ENCODE data around the gene CHDH. TPM values are rescaled to one million over a fixed set of nuclear protein-coding genes. Genes with fewer than 3 reads are reported as not detected.

The CHDH gene
- total RNA-seq, 3 donors from 2014 or later (not counting 1 experiment from before 2014, with no cell fraction given), result 0.02 to 1.6 (median 0.09) TPM

DNA sequence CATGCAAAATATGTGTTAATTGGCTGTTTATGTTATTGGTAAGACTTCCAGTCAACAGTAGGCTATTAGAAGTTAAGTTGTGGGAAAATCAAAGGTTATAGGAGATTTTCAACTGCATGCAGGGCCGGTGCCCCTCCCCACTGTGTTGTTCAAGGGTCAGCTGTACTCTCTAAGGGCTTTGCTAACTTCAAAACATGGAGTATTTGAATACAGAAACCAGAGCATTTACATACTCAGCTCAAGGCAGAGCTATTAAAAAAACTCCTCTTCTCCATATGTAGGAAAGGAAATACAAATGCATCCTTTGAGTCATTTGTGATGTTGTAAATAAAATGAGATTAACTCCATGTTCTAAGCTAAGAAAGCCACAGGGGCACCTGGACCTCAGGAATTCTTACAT, 16.9 kb upstream of the CHDH start:
- peaks cover 9 to 17% of the 10 kb centered on the region in 2 donors for H3K4me1 Mint-ChIP-seq
- 100% methylated on average over 1 of the region's 1 CpG for WGBS (ENCODE audit: insufficient coverage)
- H3K4me3 Mint-ChIP-seq, result no peak overlapping the region
- no peaks in the 10 kb centered on the region for H3K9me3 Mint-ChIP-seq
- peaks cover 13% of the 10 kb centered on the region for H3K36me3 Mint-ChIP-seq
- no peak overlapping the region for H3K27ac Mint-ChIP-seq
- Histone ChIP-seq H3K36me3 (ENCODE audit: control insufficient read depth, insufficient read depth, low read length) (peaks cover 29% of the 10 kb centered on the region), H3K4me1 (ENCODE audit: control insufficient read depth, insufficient read depth, low read length) (no peaks in the 10 kb centered on the region), H3K4me3 (ENCODE audit: low read length) (no peak overlapping the region), H3K9me3 (ENCODE audit: control insufficient read depth, insufficient read depth, low read length) (no peaks in the 10 kb centered on the region), H3K27ac (ENCODE audit: low read length) (no peak overlapping the region), H3K27me3 (ENCODE audit: control insufficient read depth, insufficient read depth, low read length) (no peaks in the 10 kb centered on the region)
- DNase-seq (no peak), ATAC-seq (no peak)
- no peak for TF ChIP-seq CTCF (IDR thresholded peaks at IDR 0.05)
- H3K27me3 Mint-ChIP-seq (ENCODE audit: low read depth in 2 of 2), result no peaks in the 10 kb centered on the region
- intact Hi-C loops (cut with micrococcal nuclease), result no loop called here

GRCh38 chr3:53862241-53862640, 16.0 kb upstream of the CHDH start:
- WGBS (ENCODE audit: insufficient coverage), result 94% methylated on average over 3 of the region's 3 CpGs
- no peak overlapping the region for H3K27ac ChIP-seq (ENCODE audit: low read length)
- peaks cover 21% of the 10 kb centered on the region for H3K36me3 ChIP-seq (ENCODE audit: control insufficient read depth, insufficient read depth, low read length)
- no peak for ATAC-seq
- H3K36me3 Mint-ChIP-seq, result peaks cover 8% of the 10 kb centered on the region
- no peaks in the 10 kb centered on the region for H3K27me3 Mint-ChIP-seq (ENCODE audit: low read depth in 2 of 2)
- no peaks in the 10 kb centered on the region for H3K4me1 ChIP-seq (ENCODE audit: control insufficient read depth, insufficient read depth, low read length)
- H3K9me3 ChIP-seq (ENCODE audit: control insufficient read depth, insufficient read depth, low read length), result no peaks in the 10 kb centered on the region
- intact Hi-C loops (cut with micrococcal nuclease), result no loop called here
- peaks cover 5 to 13% of the 10 kb centered on the region in 2 donors for H3K4me1 Mint-ChIP-seq
- no peak overlapping the region for H3K4me3 Mint-ChIP-seq
- H3K4me3 ChIP-seq (ENCODE audit: low read length), result no peak overlapping the region
- no peak overlapping the region for H3K27ac Mint-ChIP-seq
- H3K9me3 Mint-ChIP-seq, result no peaks in the 10 kb centered on the region
- no peaks in the 10 kb centered on the region for H3K27me3 ChIP-seq (ENCODE audit: control insufficient read depth, insufficient read depth, low read length)
- no peak for TF ChIP-seq CTCF (IDR thresholded peaks at IDR 0.05)
- DNase-seq, result no peak

DNA sequence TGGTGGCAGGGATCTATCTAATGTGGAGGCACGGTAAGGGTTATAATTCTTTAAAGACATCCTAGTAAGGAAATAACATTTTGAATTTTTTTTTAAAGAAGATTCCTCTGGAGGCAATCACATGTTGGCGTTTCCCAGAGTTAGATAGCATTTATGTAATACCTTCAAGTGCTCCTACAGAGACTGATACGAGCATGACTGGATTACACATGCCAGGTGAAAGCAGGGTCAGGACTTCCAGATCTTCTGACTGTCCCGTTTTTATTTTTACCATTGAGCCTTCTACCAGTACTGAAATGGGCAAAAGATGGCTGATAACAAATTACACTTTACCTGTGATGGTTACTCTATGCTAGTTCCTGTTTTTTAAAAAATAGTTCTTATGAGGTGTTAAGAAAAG, 14.0 kb upstream of the CHDH start:
- Histone ChIP-seq H3K27me3 (ENCODE audit: control insufficient read depth, insufficient read depth, low read length) (no peaks in the 10 kb centered on the region), H3K27ac (ENCODE audit: low read length) (no peak overlapping the region), H3K36me3 (ENCODE audit: control insufficient read depth, insufficient read depth, low read length) (peaks cover 14% of the 10 kb centered on the region), H3K4me1 (ENCODE audit: control insufficient read depth, insufficient read depth, low read length) (no peaks in the 10 kb centered on the region), H3K4me3 (ENCODE audit: low read length) (no peak overlapping the region), H3K9me3 (ENCODE audit: control insufficient read depth, insufficient read depth, low read length) (no peaks in the 10 kb centered on the region)
- no peak for ATAC-seq
- no peaks in the 10 kb centered on the region for H3K9me3 Mint-ChIP-seq
- no peak overlapping the region for H3K27ac Mint-ChIP-seq
- intact Hi-C loops (cut with micrococcal nuclease), result no loop called here
- no peak for DNase-seq
- H3K36me3 Mint-ChIP-seq, result peaks cover 8% of the 10 kb centered on the region
- no peak for TF ChIP-seq CTCF (IDR thresholded peaks at IDR 0.05)
- H3K4me1 Mint-ChIP-seq, result peaks cover 5 to 18% of the 10 kb centered on the region in 2 donors
- 73% methylated on average over 4 of the region's 4 CpGs for WGBS (ENCODE audit: insufficient coverage)
- no peaks in the 10 kb centered on the region for H3K27me3 Mint-ChIP-seq (ENCODE audit: low read depth in 2 of 2)
- H3K4me3 Mint-ChIP-seq, result no peak overlapping the region

DNA sequence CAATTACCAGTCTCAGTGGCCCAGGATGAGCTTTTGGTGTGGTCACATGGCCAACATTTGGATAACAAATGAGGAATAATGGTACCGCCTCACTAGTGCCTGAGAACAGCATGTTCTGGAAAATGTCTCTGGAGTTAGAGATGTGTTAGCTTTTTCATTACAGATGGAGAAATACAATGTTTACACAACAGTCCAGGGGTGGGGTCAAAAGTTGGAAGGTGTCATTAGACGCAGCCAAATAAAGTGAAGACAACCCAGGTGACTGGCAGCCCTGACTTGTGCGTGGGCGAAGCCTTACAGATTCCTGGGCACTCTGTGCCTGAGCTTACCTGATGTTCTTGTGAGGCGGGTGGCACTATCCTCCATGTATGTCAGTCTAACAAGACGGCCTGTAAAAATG, 13.0 kb upstream of the CHDH start:
- Histone ChIP-seq H3K27me3 (ENCODE audit: control insufficient read depth, insufficient read depth, low read length) (no peaks in the 10 kb centered on the region), H3K4me1 (ENCODE audit: control insufficient read depth, insufficient read depth, low read length) (no peaks in the 10 kb centered on the region), H3K4me3 (ENCODE audit: low read length) (no peak overlapping the region), H3K27ac (ENCODE audit: low read length) (no peak overlapping the region), H3K36me3 (ENCODE audit: control insufficient read depth, insufficient read depth, low read length) (peaks cover 7% of the 10 kb centered on the region), H3K9me3 (ENCODE audit: control insufficient read depth, insufficient read depth, low read length) (no peaks in the 10 kb centered on the region)
- H3K27me3 Mint-ChIP-seq (ENCODE audit: low read depth in 2 of 2), result no peaks in the 10 kb centered on the region
- H3K36me3 Mint-ChIP-seq, result peaks cover 8% of the 10 kb centered on the region
- no peaks in the 10 kb centered on the region for H3K9me3 Mint-ChIP-seq
- H3K4me1 Mint-ChIP-seq, result peaks cover 5 to 13% of the 10 kb centered on the region in 2 donors
- H3K27ac Mint-ChIP-seq, result no peak overlapping the region
- intact Hi-C loops (cut with micrococcal nuclease), result no loop called here
- H3K4me3 Mint-ChIP-seq, result no peak overlapping the region
- DNase-seq (no peak), ATAC-seq (no peak)
- TF ChIP-seq CTCF (IDR thresholded peaks at IDR 0.05), result no peak
- 98% methylated on average over 5 of the region's 6 CpGs for WGBS (ENCODE audit: insufficient coverage)
